H1 (cell line): Measurements from ENCODE around the gene MRI1.

Experiments used
- EP300 ChIP-seq, 2 experiments: IDR thresholded peaks; 1 replicate in 1 of 2; 2 replicates in 1 of 2; pipeline ENCODE4 v1.6.1; 2011 to 2012; ENCODE audit warnings: low read depth in 2 of 2, low read length in 2 of 2, mild to moderate bottlenecking in 2 of 2, borderline replicate concordance in 1 of 2, inconsistent platforms in 1 of 2, moderate library complexity in 1 of 2
- EZH2 ChIP-seq: fragments of 200-600 bp; sonication (generic); IDR thresholded peaks from 2 replicates; pipeline ENCODE4 v1.7.1; 2012; ENCODE audit warnings: low read depth, mild to moderate bottlenecking, moderate library complexity, low read length, inconsistent platforms; ENCODE audit not compliant: severe bottlenecking
- JUND ChIP-seq: IDR thresholded peaks from 2 replicates; pipeline ENCODE4 v1.6.1; 2011; ENCODE audit warnings: mild to moderate bottlenecking, improper control_type of control experiment, low read length
- KDM5A ChIP-seq: fragments of 200-600 bp; IDR thresholded peaks from 2 replicates; pipeline ENCODE4 v1.7.1; 2012; ENCODE audit warnings: mild to moderate bottlenecking, low read length, inconsistent platforms, mixed read lengths
- NRF1 ChIP-seq: IDR thresholded peaks from 2 replicates; pipeline ENCODE4 v1.6.1; 2011; ENCODE audit warnings: mild to moderate bottlenecking, low read depth, low read length, improper control_type of control experiment
- POLR2A ChIP-seq, 2 experiments: IDR thresholded peaks; 1 replicate in 1 of 2; 2 replicates in 1 of 2; pipeline ENCODE4 v1.6.1; 2011; ENCODE audit warnings: low read depth in 2 of 2, low read length in 2 of 2, mild to moderate bottlenecking in 2 of 2; ENCODE audit errors: control extremely low read depth in 1 of 2
- RNF2 ChIP-seq: fragments of 200-900, 300-1000 bp; sonication (generic); IDR thresholded peaks from 2 replicates; pipeline ENCODE4 v1.7.1; 2016; ENCODE audit warnings: borderline replicate concordance, low read depth, mild to moderate bottlenecking, antibody characterized with exemption, low read length; ENCODE audit not compliant: poor library complexity, severe bottlenecking; ENCODE audit errors: missing control alignments
- SP1 ChIP-seq: IDR thresholded peaks from 2 replicates; pipeline ENCODE4 v1.6.1; 2011; ENCODE audit warnings: low read depth, low read length
- TEAD4 ChIP-seq: IDR thresholded peaks from 2 replicates; pipeline ENCODE4 v1.6.1; 2012; ENCODE audit warnings: low read depth, low read length, inconsistent platforms, mixed read lengths
- TF ChIP-seq, protein P1 (sequence below), 3 experiments: IDR thresholded peaks; 1 replicate in 2 of 3; 2 replicates in 1 of 3; pipeline versions ENCODE4 v1.5.1 to v1.6.1; 2011; ENCODE audit warnings: low read length in 3 of 3, mild to moderate bottlenecking in 3 of 3, inconsistent platforms in 2 of 3, low read depth in 1 of 3, moderate library complexity in 1 of 3; ENCODE audit not compliant: insufficient read depth in 1 of 3; ENCODE audit errors: control extremely low read depth in 1 of 3
- TF ChIP-seq, protein P2 (sequence below): IDR thresholded peaks from 2 replicates; pipeline ENCODE4 v1.6.1; 2011; ENCODE audit warnings: low read length, improper control_type of control experiment
- TF ChIP-seq, protein P3 (sequence below): IDR thresholded peaks from 2 replicates; pipeline ENCODE4 v1.6.1; 2011; ENCODE audit warnings: low read depth, mild to moderate bottlenecking, low read length; ENCODE audit not compliant: insufficient read depth

DNA sequence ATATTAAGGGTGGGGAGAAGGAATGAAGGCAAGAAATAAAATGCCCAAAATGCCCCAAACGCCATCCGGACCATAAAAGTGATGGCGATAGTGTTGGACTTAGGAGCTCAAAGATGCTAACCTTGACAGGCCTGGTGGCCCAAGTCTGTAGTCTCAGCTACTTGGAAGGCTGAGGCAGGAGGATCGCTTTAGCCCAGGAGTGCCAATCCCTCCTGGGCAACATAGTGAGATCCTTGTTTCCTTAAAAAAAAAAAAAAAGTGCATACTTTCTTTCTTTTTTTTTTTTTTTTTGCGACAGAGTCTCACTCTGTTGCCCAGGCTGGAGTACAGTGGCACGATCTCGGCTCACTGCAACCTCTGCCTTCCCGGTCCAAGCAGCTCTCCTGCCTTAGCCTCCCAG lies 32.0 kb upstream of the MRI1 start:
- TF ChIP-seq SP1 (no peak), EP300 (IDR thresholded peaks at IDR 0.05; ENCODE audit: borderline replicate concordance in 1 of 2, low read depth in 2 of 2, low read length in 2 of 2) (no peak), POLR2A (IDR thresholded peaks at IDR 0.05; ENCODE audit: control extremely low read depth in 1 of 2, low read depth in 2 of 2, low read length in 2 of 2) (no peak), KDM5A (no peak), NRF1 (no peak), EZH2 (no peak), RNF2 (no peak), JUND (no peak), TEAD4 (no peak)
- TF ChIP-seq, protein P1, sequence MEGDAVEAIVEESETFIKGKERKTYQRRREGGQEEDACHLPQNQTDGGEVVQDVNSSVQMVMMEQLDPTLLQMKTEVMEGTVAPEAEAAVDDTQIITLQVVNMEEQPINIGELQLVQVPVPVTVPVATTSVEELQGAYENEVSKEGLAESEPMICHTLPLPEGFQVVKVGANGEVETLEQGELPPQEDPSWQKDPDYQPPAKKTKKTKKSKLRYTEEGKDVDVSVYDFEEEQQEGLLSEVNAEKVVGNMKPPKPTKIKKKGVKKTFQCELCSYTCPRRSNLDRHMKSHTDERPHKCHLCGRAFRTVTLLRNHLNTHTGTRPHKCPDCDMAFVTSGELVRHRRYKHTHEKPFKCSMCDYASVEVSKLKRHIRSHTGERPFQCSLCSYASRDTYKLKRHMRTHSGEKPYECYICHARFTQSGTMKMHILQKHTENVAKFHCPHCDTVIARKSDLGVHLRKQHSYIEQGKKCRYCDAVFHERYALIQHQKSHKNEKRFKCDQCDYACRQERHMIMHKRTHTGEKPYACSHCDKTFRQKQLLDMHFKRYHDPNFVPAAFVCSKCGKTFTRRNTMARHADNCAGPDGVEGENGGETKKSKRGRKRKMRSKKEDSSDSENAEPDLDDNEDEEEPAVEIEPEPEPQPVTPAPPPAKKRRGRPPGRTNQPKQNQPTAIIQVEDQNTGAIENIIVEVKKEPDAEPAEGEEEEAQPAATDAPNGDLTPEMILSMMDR (IDR thresholded peaks at IDR 0.05; ENCODE audit: control extremely low read depth in 1 of 3, insufficient read depth in 1 of 3, low read depth in 1 of 3, low read length in 3 of 3), result no peak
- TF ChIP-seq, protein P2, sequence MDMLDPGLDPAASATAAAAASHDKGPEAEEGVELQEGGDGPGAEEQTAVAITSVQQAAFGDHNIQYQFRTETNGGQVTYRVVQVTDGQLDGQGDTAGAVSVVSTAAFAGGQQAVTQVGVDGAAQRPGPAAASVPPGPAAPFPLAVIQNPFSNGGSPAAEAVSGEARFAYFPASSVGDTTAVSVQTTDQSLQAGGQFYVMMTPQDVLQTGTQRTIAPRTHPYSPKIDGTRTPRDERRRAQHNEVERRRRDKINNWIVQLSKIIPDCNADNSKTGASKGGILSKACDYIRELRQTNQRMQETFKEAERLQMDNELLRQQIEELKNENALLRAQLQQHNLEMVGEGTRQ, result no peak
- TF ChIP-seq, protein P3, sequence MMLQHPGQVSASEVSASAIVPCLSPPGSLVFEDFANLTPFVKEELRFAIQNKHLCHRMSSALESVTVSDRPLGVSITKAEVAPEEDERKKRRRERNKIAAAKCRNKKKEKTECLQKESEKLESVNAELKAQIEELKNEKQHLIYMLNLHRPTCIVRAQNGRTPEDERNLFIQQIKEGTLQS, result no peak
